ENCODE data around the gene DENND1A. TPM values are rescaled to one million over a fixed set of nuclear protein-coding genes. Genes with fewer than 3 reads are reported as not detected.

Gene DENND1A
- total RNA-seq, 2 donors from 2014 or later = 18.9 to 26.8 TPM

- no peaks in the 10 kb centered on the region for H3K27me3 ChIP-seq (replicated peaks; ENCODE audit: insufficient read depth)
- no peaks in the 10 kb centered on the region for H3K4me1 ChIP-seq (replicated peaks)
- 88% methylated on average over 12 of the region's 12 CpGs for WGBS
- no peak for TF ChIP-seq CTCF (IDR thresholded peaks at IDR 0.05)
- TF ChIP-seq POLR2AphosphoS5 (IDR thresholded peaks at IDR 0.05) = no peak
- no peak for TF ChIP-seq POLR2A (IDR thresholded peaks at IDR 0.05)
- H3K27ac ChIP-seq = no peak overlapping the region
- no peaks in the 10 kb centered on the region for H3K9me3 ChIP-seq
- no peak for DNase-seq (ENCODE audit: low spot score)
- no peak overlapping the region for H3K4me3 ChIP-seq
- H3K36me3 ChIP-seq = no peaks in the 10 kb centered on the region
- intact Hi-C loops (cut with DNase I) = no loop called here
These were observed 457.9 kb downstream of the DENND1A start for GRCh38 chr9:123471843-123472570.

- no peaks in the 10 kb centered on the region for H3K27me3 ChIP-seq (replicated peaks; ENCODE audit: insufficient read depth)
- H3K4me1 ChIP-seq (replicated peaks) = no peaks in the 10 kb centered on the region
- H3K9me3 ChIP-seq = no peaks in the 10 kb centered on the region
- DNase-seq (ENCODE audit: low spot score) = no peak
- 93% methylated on average over 21 of the region's 21 CpGs for WGBS
- H3K27ac ChIP-seq = no peak overlapping the region
- H3K36me3 ChIP-seq = no peaks in the 10 kb centered on the region
- H3K4me3 ChIP-seq = no peak overlapping the region
- intact Hi-C loops (cut with DNase I) = no loop called here
- no peak for TF ChIP-seq CTCF (IDR thresholded peaks at IDR 0.05)
- no peak for TF ChIP-seq POLR2A (IDR thresholded peaks at IDR 0.05)
- no peak for TF ChIP-seq POLR2AphosphoS5 (IDR thresholded peaks at IDR 0.05)
These were observed 458.7 kb downstream of the DENND1A start for GRCh38 chr9:123470991-123471770.

GRCh38 chr9:123470121-123470782 is 459.7 kb downstream of the DENND1A start:
- no peak for DNase-seq (ENCODE audit: low spot score)
- Histone ChIP-seq H3K4me3 (no peak overlapping the region), H3K27ac (no peak overlapping the region), H3K27me3 (replicated peaks; ENCODE audit: insufficient read depth) (no peaks in the 10 kb centered on the region), H3K9me3 (no peaks in the 10 kb centered on the region), H3K4me1 (replicated peaks) (no peaks in the 10 kb centered on the region), H3K36me3 (no peaks in the 10 kb centered on the region)
- intact Hi-C loops (cut with DNase I) = no loop called here
- WGBS = 90% methylated on average over 15 of the region's 15 CpGs
- no peak for TF ChIP-seq POLR2AphosphoS5 (IDR thresholded peaks at IDR 0.05)
- no peak for TF ChIP-seq CTCF (IDR thresholded peaks at IDR 0.05)
- no peak for TF ChIP-seq POLR2A (IDR thresholded peaks at IDR 0.05)

GRCh38 chr9:123469282-123469681 is 460.6 kb downstream of the DENND1A start:
- no peak for DNase-seq (ENCODE audit: low spot score)
- Histone ChIP-seq H3K27me3 (replicated peaks; ENCODE audit: insufficient read depth) (no peaks in the 10 kb centered on the region), H3K27ac (no peak overlapping the region), H3K9me3 (no peaks in the 10 kb centered on the region), H3K4me1 (replicated peaks) (no peaks in the 10 kb centered on the region), H3K4me3 (no peak overlapping the region), H3K36me3 (no peaks in the 10 kb centered on the region)
- intact Hi-C loops (cut with DNase I) = no loop called here
- TF ChIP-seq CTCF (IDR thresholded peaks at IDR 0.05) (no peak), POLR2A (IDR thresholded peaks at IDR 0.05) (no peak), POLR2AphosphoS5 (IDR thresholded peaks at IDR 0.05) (no peak)
- WGBS = 61% methylated on average over 13 of the region's 13 CpGs
